WTC11 (cell line): Measurements from ENCODE around the gene USP49. TPM values are rescaled to one million over a fixed set of nuclear protein-coding genes. Genes with fewer than 3 reads are reported as not detected.
A peak's percentile ranks its signal among the peaks of the same experiment; 100 is the strongest.

Experiments used
- ATAC-seq: fragments of 200-7000 bp; cut with Tn5 transposase; 2 replicates; pipeline ENCODE4 v1.10.0; 2021; ENCODE audit warnings: mild to moderate bottlenecking, moderate library complexity
- CTCF ChIA-PET: fragments of 300-600 bp; sonication (Branson Sonifier 250); formaldehyde crosslinking; loops from one replicate; lab custom pipeline; 2021; ENCODE audit warnings: antibody characterized with exemption; lab: Charles Lee
- POLR2A ChIA-PET: fragments of 350-600 bp; sonication (Branson Sonifier 250); formaldehyde crosslinking; loops from one replicate; lab custom pipeline; 2021; ENCODE audit warnings: antibody characterized with exemption; lab: Charles Lee
- DNase-seq: peaks from one replicate; pipeline ENCODE4 v3.0.0; 2021; ENCODE audit warnings: low spot score
- H3K27ac Mint-ChIP-seq: 2 replicates; pipeline ENCODE4 v1.8.0; 2021; ENCODE audit warnings: mixed read lengths
- H3K27me3 Mint-ChIP-seq: 2 replicates; pipeline ENCODE4 v1.8.0; 2021; ENCODE audit warnings: low read depth, mild to moderate bottlenecking, moderate library complexity, mixed read lengths
- H3K36me3 Mint-ChIP-seq: 2 replicates; pipeline ENCODE4 v1.8.0; 2021; ENCODE audit warnings: mixed read lengths
- H3K4me1 Mint-ChIP-seq: 2 replicates; pipeline ENCODE4 v1.8.0; 2022; ENCODE audit warnings: mixed read lengths
- H3K4me3 Mint-ChIP-seq: 2 replicates; pipeline ENCODE4 v1.8.0; 2021; ENCODE audit warnings: mild to moderate bottlenecking, moderate library complexity, mixed read lengths
- H3K9me3 Mint-ChIP-seq: 2 replicates; pipeline ENCODE4 v1.8.0; 2021; ENCODE audit warnings: mixed read lengths
- FOXP1 ChIP-seq: sonication (generic); formaldehyde crosslinking; IDR thresholded peaks from 2 replicates; pipeline ENCODE4 v1.8.0; 2022; ENCODE audit warnings: missing genetic modification reagents, mild to moderate bottlenecking, moderate library complexity, borderline replicate concordance
- GABPB1 ChIP-seq: sonication (generic); formaldehyde crosslinking; IDR thresholded peaks from 2 replicates; pipeline ENCODE4 v1.8.1; 2023; ENCODE audit warnings: mild to moderate bottlenecking, missing genetic modification reagents
- GTF2I ChIP-seq: fragments of 250-450 bp; sonication (Bioruptor Pico); conservative IDR thresholded peaks from 2 replicates; pipeline ENCODE4 v1.4.0; 2021; ENCODE audit warnings: mild to moderate bottlenecking
- HMGA2 ChIP-seq: fragments of 250-450 bp; sonication (Bioruptor Pico); IDR thresholded peaks from 2 replicates; pipeline ENCODE4 v1.4.0; 2021; ENCODE audit warnings: mild to moderate bottlenecking, moderate library complexity
- IRF2 ChIP-seq: sonication (generic); formaldehyde crosslinking; IDR thresholded peaks from 2 replicates; pipeline ENCODE4 v1.8.0; 2022; ENCODE audit warnings: low read depth, missing genetic modification reagents, borderline replicate concordance
- JUN ChIP-seq: sonication (generic); formaldehyde crosslinking; IDR thresholded peaks from 2 replicates; pipeline ENCODE4 v1.8.0; 2023; ENCODE audit warnings: mild to moderate bottlenecking, missing genetic modification reagents
- NFATC4 ChIP-seq: fragments of 250-450 bp; sonication (Bioruptor Pico); IDR thresholded peaks from 2 replicates; pipeline ENCODE4 v1.9.0; 2021; ENCODE audit warnings: mild to moderate bottlenecking
- OVOL2 ChIP-seq: fragments of 250-450 bp; sonication (Bioruptor Pico); IDR thresholded peaks from 2 replicates; pipeline ENCODE4 v1.9.0; 2021; ENCODE audit warnings: mild to moderate bottlenecking, borderline replicate concordance
- RELA ChIP-seq: sonication (generic); formaldehyde crosslinking; IDR thresholded peaks from 2 replicates; pipeline ENCODE4 v1.8.1; 2022; ENCODE audit warnings: missing genetic modification reagents, mild to moderate bottlenecking, borderline replicate concordance
- SMAD3 ChIP-seq: sonication (generic); formaldehyde crosslinking; IDR thresholded peaks from 2 replicates; pipeline ENCODE4 v1.8.0; 2022; ENCODE audit warnings: missing genetic modification reagents, mild to moderate bottlenecking, borderline replicate concordance
- ZNF232 ChIP-seq: sonication (generic); formaldehyde crosslinking; IDR thresholded peaks from 2 replicates; pipeline ENCODE4 v1.8.0; 2022; ENCODE audit warnings: mild to moderate bottlenecking, missing genetic modification reagents
- total RNA-seq: library from RNA; stranded (reverse); gene quantifications from 3 replicates; pipeline ENCODE4 v1.2.3, GENCODE V29; 2021
- TF ChIP-seq, protein P1 (sequence below): sonication (generic); formaldehyde crosslinking; IDR thresholded peaks from 2 replicates; pipeline ENCODE4 v1.8.1; 2023; ENCODE audit warnings: mild to moderate bottlenecking, missing genetic modification reagents
- TF ChIP-seq, protein P2 (sequence below): sonication (generic); formaldehyde crosslinking; IDR thresholded peaks from 2 replicates; pipeline ENCODE4 v1.8.0; 2023; ENCODE audit warnings: mild to moderate bottlenecking, missing genetic modification reagents
- TF ChIP-seq, protein P3 (sequence below): sonication (generic); formaldehyde crosslinking; IDR thresholded peaks from 2 replicates; pipeline ENCODE4 v1.8.0; 2022; ENCODE audit warnings: mild to moderate bottlenecking, missing genetic modification reagents
- TF ChIP-seq, protein P4 (sequence below): sonication (generic); formaldehyde crosslinking; IDR thresholded peaks from 2 replicates; pipeline ENCODE4 v1.8.0; 2022; ENCODE audit warnings: mild to moderate bottlenecking, missing genetic modification reagents
- TF ChIP-seq, protein P5 (sequence below): fragments of 250-450 bp; sonication (Bioruptor Pico); IDR thresholded peaks from 2 replicates; pipeline ENCODE4 v1.9.0; 2021; ENCODE audit warnings: mild to moderate bottlenecking, borderline replicate concordance
- TF ChIP-seq, protein P6 (sequence below): sonication (generic); formaldehyde crosslinking; conservative IDR thresholded peaks from 2 replicates; pipeline ENCODE4 v1.8.1; 2023; ENCODE audit warnings: mild to moderate bottlenecking, low read depth, missing genetic modification reagents, moderate library complexity
- TF ChIP-seq, protein P7 (sequence below): sonication (generic); formaldehyde crosslinking; IDR thresholded peaks from 2 replicates; pipeline ENCODE4 v1.8.0; 2022; ENCODE audit warnings: mild to moderate bottlenecking, missing genetic modification reagents

The USP49 gene
- total RNA-seq, 1 experiment from 2014 or later: 18.4 TPM

DNA sequence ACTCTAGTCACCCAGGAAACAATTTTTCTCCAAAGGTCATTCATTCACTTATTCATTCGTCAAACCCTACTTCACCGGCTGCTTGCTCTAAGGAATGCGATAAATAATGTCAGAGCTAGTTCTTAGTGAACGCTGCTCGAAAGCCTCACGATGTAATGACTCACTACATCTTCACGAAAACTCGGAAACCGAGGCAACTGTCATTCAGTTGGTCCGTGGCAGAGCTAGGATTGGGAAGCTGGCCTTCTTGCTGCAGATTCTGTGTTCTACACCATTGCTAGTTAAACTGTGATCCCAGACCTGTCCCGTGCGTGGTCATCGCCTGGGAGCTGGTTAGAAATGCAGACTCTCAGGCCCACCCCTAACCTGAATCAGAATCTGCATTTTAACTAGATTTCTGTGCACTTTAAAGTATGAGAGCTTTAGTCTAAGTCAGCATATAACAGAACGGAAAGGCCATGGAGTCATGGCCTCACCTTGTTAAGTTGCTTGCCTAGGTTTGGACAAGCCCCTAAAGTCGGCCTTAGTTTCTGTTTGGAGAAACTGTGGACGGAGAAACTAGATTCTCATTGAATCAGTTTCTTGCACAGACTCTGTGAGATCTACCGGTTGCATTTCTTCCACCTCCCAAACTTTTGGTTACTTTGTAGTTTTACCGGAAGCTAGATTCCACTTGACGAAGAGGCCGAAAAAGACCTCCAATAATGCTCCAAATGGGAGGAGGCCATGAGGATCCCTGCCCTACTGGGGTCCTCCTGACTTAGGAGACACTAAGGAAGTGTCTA, 47.1 kb upstream of the USP49 start (continued):
- TF ChIP-seq IRF2 (CRISPR knock-in tag) (no peak), RELA (CRISPR knock-in tag) (no peak), ZNF232 (CRISPR knock-in tag) (no peak), HMGA2 (CRISPR knock-in tag) (no peak)

DNA sequence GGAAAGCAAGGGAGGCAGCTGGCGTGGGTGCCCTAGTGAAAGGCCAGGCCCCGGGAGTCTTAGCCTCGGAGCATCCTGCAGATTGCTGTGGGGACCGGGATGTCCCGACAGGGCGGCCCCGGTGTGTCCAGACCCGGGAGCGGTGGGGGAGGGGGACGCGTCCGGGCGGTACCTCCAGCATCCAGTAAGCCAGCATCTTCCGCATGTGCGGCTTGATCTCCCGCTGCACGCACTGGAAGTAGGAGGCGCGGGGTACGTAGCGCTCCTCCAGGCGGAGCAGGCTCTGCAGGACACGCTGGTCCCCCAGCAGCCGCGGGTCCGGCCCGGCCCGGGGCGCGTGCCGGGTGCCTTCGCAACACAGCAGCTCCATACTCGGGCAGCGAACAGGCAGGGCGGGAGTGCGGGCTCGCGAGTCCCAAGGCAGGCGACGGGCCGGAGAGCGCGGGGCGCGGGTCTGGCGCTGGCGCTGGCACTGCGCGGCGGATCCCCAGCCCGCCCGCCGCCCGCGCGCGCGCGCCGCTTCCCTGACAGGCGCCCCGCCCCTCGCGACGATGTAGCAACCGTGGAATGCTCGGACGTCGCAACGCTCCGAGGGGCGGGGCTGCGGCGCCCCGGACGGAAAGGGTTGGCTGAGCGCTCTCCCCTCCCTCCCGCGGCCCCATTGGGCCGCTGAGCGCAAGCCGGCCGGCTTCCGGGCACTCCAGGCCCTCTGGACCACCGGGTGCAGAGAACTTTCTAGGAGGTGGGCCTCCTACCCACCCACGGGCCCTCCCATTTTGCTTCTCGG, 46.3 kb upstream of the USP49 start, which contains the start of gene CCND3:
Gene CCND3, minus strand, starts transcription at position 529 of the 787 bp plus-strand sequence. Its CDS starts 159 bp downstream, at position 370.
- Mint-ChIP-seq H3K27ac (peak within 1 kb of the TSS; percentile 46), H3K4me1 (peaks cover 32% of the 10 kb centered on the region), H3K27me3 (no peaks in the 10 kb centered on the region), H3K9me3 (no peaks in the 10 kb centered on the region), H3K4me3 (peak within 1 kb of the TSS; percentile 92), H3K36me3 (no peaks in the 10 kb centered on the region; the same call in 1 of the 2 replicates)
- ChIA-PET POLR2A (interaction anchor here (1.1 to 1.6 kb wide), 2 partner anchors 24 to 155 kb away, joined by 3 to 7 read pairs; no protein-coding TSS in a partner anchor), CTCF (interaction anchor here (0.6 to 5.1 kb wide), 8 partner anchors 20 to 163 kb away, joined by 3 to 91 read pairs (median 8); partner anchors contain the start of genes BYSL, MED20 and TOMM6)
- DNase-seq (peak; percentile 81), ATAC-seq (peak; percentile 62)
- TF ChIP-seq, protein P1, sequence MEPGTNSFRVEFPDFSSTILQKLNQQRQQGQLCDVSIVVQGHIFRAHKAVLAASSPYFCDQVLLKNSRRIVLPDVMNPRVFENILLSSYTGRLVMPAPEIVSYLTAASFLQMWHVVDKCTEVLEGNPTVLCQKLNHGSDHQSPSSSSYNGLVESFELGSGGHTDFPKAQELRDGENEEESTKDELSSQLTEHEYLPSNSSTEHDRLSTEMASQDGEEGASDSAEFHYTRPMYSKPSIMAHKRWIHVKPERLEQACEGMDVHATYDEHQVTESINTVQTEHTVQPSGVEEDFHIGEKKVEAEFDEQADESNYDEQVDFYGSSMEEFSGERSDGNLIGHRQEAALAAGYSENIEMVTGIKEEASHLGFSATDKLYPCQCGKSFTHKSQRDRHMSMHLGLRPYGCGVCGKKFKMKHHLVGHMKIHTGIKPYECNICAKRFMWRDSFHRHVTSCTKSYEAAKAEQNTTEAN: 0 out of 2 replicates have a peak, but pooled peaks have one; percentile 23
- TF ChIP-seq JUN (CRISPR knock-in tag) (no peak), GTF2I (CRISPR knock-in tag) (no peak), FOXP1 (CRISPR knock-in tag) (no peak; the same call in 1 of the 2 replicates), RELA (CRISPR knock-in tag) (no peak), OVOL2 (CRISPR knock-in tag) (no peak), GABPB1 (CRISPR knock-in tag) (peak; percentile 43; the same call in 1 of the 2 replicates), SMAD3 (CRISPR knock-in tag) (no peak), NFATC4 (CRISPR knock-in tag) (no peak)
- TF ChIP-seq, protein P2, sequence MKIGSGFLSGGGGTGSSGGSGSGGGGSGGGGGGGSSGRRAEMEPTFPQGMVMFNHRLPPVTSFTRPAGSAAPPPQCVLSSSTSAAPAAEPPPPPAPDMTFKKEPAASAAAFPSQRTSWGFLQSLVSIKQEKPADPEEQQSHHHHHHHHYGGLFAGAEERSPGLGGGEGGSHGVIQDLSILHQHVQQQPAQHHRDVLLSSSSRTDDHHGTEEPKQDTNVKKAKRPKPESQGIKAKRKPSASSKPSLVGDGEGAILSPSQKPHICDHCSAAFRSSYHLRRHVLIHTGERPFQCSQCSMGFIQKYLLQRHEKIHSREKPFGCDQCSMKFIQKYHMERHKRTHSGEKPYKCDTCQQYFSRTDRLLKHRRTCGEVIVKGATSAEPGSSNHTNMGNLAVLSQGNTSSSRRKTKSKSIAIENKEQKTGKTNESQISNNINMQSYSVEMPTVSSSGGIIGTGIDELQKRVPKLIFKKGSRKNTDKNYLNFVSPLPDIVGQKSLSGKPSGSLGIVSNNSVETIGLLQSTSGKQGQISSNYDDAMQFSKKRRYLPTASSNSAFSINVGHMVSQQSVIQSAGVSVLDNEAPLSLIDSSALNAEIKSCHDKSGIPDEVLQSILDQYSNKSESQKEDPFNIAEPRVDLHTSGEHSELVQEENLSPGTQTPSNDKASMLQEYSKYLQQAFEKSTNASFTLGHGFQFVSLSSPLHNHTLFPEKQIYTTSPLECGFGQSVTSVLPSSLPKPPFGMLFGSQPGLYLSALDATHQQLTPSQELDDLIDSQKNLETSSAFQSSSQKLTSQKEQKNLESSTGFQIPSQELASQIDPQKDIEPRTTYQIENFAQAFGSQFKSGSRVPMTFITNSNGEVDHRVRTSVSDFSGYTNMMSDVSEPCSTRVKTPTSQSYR (CRISPR knock-in tag): 0 out of 2 replicates have a peak, but pooled peaks have one; percentile 26
- TF ChIP-seq, protein P3, sequence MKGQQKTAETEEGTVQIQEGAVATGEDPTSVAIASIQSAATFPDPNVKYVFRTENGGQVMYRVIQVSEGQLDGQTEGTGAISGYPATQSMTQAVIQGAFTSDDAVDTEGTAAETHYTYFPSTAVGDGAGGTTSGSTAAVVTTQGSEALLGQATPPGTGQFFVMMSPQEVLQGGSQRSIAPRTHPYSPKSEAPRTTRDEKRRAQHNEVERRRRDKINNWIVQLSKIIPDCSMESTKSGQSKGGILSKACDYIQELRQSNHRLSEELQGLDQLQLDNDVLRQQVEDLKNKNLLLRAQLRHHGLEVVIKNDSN (CRISPR knock-in tag): no peak
- TF ChIP-seq, protein P4, sequence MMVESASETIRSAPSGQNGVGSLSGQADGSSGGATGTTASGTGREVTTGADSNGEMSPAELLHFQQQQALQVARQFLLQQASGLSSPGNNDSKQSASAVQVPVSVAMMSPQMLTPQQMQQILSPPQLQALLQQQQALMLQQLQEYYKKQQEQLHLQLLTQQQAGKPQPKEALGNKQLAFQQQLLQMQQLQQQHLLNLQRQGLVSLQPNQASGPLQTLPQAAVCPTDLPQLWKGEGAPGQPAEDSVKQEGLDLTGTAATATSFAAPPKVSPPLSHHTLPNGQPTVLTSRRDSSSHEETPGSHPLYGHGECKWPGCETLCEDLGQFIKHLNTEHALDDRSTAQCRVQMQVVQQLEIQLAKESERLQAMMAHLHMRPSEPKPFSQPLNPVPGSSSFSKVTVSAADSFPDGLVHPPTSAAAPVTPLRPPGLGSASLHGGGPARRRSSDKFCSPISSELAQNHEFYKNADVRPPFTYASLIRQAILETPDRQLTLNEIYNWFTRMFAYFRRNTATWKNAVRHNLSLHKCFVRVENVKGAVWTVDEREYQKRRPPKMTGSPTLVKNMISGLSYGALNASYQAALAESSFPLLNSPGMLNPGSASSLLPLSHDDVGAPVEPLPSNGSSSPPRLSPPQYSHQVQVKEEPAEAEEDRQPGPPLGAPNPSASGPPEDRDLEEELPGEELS (CRISPR knock-in tag): no peak
- TF ChIP-seq, protein P5, sequence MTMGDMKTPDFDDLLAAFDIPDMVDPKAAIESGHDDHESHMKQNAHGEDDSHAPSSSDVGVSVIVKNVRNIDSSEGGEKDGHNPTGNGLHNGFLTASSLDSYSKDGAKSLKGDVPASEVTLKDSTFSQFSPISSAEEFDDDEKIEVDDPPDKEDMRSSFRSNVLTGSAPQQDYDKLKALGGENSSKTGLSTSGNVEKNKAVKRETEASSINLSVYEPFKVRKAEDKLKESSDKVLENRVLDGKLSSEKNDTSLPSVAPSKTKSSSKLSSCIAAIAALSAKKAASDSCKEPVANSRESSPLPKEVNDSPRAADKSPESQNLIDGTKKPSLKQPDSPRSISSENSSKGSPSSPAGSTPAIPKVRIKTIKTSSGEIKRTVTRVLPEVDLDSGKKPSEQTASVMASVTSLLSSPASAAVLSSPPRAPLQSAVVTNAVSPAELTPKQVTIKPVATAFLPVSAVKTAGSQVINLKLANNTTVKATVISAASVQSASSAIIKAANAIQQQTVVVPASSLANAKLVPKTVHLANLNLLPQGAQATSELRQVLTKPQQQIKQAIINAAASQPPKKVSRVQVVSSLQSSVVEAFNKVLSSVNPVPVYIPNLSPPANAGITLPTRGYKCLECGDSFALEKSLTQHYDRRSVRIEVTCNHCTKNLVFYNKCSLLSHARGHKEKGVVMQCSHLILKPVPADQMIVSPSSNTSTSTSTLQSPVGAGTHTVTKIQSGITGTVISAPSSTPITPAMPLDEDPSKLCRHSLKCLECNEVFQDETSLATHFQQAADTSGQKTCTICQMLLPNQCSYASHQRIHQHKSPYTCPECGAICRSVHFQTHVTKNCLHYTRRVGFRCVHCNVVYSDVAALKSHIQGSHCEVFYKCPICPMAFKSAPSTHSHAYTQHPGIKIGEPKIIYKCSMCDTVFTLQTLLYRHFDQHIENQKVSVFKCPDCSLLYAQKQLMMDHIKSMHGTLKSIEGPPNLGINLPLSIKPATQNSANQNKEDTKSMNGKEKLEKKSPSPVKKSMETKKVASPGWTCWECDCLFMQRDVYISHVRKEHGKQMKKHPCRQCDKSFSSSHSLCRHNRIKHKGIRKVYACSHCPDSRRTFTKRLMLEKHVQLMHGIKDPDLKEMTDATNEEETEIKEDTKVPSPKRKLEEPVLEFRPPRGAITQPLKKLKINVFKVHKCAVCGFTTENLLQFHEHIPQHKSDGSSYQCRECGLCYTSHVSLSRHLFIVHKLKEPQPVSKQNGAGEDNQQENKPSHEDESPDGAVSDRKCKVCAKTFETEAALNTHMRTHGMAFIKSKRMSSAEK (CRISPR knock-in tag): no peak
- TF ChIP-seq, protein P6, sequence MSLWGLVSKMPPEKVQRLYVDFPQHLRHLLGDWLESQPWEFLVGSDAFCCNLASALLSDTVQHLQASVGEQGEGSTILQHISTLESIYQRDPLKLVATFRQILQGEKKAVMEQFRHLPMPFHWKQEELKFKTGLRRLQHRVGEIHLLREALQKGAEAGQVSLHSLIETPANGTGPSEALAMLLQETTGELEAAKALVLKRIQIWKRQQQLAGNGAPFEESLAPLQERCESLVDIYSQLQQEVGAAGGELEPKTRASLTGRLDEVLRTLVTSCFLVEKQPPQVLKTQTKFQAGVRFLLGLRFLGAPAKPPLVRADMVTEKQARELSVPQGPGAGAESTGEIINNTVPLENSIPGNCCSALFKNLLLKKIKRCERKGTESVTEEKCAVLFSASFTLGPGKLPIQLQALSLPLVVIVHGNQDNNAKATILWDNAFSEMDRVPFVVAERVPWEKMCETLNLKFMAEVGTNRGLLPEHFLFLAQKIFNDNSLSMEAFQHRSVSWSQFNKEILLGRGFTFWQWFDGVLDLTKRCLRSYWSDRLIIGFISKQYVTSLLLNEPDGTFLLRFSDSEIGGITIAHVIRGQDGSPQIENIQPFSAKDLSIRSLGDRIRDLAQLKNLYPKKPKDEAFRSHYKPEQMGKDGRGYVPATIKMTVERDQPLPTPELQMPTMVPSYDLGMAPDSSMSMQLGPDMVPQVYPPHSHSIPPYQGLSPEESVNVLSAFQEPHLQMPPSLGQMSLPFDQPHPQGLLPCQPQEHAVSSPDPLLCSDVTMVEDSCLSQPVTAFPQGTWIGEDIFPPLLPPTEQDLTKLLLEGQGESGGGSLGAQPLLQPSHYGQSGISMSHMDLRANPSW (CRISPR knock-in tag): no peak
- TF ChIP-seq, protein P7, sequence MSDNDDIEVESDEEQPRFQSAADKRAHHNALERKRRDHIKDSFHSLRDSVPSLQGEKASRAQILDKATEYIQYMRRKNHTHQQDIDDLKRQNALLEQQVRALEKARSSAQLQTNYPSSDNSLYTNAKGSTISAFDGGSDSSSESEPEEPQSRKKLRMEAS: peak; percentile 49; the same call in 1 of the 2 replicates
